HG02970 (cell line): Measurements from ENCODE around the gene CSNK1E.
"Not testable (repeated sequence)": the region's sequence is repeated elsewhere in the genome, so short reads cannot be mapped to it uniquely, and the experiment has no call there.

Experiments
- ATAC-seq: cut with Tn5 transposase; IDR thresholded peaks from one replicate; pipeline ENCODE4 v1.9.1; 2021; ENCODE audit warnings: mild to moderate bottlenecking, moderate library complexity, moderate number of reproducible peaks; ENCODE audit not compliant: unreplicated experiment, low FRiP score

The CSNK1E gene

DNA sequence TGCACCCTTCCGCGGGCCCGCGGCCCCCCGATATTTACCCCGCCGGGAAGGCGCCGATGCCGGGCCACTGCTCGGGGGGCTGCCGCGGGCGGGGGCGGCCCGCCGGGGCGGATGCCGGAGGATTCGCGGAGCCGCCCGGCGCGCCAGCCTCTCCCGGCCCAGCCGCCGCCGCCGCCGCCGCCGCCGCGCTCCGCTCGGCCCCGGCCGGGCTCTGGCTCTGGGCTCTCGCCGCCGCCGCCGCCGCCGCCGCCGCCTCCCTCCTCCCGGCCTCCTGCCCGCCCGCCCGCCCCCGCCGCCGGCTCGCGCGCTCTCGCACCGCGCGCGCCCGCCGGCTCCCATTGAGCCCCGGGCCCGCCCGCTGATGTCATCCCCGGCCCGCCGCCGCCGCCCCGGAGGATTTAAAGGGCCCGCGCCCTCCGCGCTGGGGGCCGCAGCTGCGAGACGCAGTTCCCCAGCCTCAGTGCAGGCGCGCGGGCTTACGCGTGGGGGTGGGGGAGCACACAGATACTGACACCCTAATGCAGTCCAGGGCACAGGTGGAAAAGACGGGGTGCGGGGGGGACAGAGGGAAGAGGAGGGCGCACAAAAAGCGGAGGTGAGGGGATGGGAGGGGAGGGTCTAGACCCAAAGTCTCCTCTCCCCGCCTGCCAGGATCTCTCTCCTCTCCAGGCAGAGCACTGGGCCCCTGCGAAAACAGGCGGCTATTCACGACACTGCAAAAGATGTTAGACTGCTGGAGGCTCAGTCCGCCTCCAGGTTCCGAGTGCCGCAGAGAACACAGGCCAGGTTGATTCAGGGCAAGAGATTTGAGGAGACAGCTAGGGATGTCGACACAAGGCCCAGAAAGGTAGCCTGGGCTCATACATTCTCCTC lies at the start of gene CSNK1E:
Gene CSNK1E, minus strand, starts transcription at position 312 of the 873 bp plus-strand sequence. CDS start 3,276 bp downstream, outside the sequence.
- ATAC-seq, result peak; percentile 39

- not testable (repeated sequence) for ATAC-seq
These were observed 48.6 kb upstream of the CSNK1E start for GRCh38 chr22:38365829-38366228.

DNA sequence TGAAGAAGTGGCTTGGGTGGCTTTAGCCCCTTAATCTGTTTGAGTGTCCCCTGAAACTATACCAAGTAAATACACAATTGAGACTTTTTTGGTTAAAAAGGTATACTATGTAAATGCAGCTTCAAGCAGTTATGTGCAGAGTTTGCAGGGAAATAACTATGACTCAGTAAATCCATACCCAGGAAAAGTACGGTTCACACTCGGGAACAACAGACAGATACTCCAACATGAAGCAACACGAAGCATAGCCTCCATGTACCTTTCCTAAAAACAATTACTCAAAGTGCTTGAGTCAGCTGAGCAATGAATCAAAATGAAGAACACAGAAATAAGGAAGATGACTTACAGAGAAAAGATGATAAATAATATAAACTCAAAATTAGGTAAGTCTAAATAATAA lies 47.9 kb upstream of the CSNK1E start:
- not testable (repeated sequence) for ATAC-seq

DNA sequence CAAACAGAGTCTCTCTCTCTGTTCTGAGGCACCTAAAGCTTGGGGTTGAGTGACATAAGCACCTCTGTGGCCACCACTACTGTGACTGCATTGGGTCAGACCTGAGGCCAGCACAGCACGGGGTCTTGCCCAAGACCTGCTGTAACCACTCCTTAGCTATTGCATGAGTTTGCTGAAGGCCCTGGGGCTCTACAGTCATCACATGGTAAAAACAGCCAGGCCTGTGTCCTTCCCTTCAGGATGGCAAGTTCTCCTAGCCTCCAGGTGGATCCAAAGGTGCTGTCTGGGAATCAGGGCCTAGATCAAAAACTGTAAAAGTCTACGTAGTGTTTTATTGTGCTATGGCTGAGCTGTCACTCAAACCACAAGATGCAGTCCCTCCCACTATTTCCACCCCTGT lies 43.3 kb upstream of the CSNK1E start:
- ATAC-seq, result not testable (repeated sequence)

DNA sequence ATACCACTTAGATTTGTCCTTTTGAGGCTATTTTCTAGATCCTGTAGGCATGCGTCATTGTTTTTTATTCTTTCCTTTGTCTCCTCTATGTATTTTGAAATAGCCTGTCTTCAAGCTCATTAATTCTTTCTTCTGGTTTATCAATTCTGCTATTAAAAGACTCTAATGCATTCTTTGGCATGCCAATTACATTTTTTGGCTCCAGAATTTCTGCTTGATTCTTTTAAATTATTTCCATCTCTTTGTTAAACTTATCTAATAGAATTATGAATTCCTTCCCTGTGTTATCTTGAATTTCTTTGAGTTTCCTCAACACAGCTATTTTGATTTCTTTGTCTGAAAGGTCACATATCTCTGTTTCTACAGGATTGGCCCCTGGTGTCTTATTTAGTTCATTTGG lies 42.6 kb upstream of the CSNK1E start:
- not testable (repeated sequence) for ATAC-seq

DNA sequence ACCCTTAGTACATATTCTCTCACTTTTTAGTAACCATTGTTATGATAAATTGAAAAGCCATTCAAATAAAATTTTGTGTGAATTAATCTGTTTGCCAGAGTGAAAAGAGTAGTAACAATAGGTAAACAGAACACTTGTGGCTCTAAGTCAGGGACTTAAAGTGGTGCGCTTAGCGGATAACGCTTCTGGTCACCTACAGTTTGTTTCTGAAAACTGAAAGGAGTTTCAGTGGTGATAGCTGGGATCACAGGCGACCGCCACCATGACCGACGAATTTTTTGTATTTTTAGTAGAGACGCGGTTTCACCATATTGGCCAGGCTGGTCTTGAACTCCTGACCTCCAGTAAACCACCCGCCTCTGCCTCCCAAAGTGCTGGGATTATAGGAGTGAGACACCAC lies 40.7 kb upstream of the CSNK1E start:
- ATAC-seq, result not testable (repeated sequence)

- no peak for ATAC-seq
These were observed 38.0 kb upstream of the CSNK1E start for GRCh38 chr22:38355275-38355674.

GRCh38 chr22:38353701-38354100 lies 36.5 kb upstream of the CSNK1E start:
- ATAC-seq, result no peak

DNA sequence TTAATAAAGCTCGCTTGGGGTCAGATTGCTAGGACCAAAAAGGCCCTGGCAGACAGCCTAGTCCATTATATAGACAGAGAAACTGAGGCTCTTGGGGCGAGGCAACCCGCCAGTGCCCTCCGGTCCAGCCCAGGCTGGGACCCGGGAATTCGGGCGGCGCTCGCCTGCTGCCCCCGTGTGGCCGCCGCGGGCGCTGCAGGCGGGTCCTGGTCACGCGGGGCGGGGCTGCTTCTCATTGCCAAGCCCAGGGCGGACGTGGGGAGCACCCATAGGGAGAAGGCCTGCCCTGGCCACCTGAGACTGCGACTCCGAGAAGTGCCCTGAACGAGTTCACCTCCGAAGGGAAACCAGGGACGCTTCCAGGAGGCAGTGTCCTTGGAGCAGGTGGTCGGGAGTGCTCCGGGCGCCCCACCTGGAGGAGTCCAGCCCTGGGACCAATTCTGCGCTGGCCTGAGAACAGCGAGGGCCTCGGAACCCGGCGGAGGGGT lies 36.0 kb upstream of the CSNK1E start:
- no peak for ATAC-seq

- no peak for ATAC-seq
These were observed 35.2 kb upstream of the CSNK1E start for GRCh38 chr22:38352436-38352835.

- no peak for ATAC-seq
These were observed 33.5 kb upstream of the CSNK1E start for GRCh38 chr22:38350444-38351359.

DNA sequence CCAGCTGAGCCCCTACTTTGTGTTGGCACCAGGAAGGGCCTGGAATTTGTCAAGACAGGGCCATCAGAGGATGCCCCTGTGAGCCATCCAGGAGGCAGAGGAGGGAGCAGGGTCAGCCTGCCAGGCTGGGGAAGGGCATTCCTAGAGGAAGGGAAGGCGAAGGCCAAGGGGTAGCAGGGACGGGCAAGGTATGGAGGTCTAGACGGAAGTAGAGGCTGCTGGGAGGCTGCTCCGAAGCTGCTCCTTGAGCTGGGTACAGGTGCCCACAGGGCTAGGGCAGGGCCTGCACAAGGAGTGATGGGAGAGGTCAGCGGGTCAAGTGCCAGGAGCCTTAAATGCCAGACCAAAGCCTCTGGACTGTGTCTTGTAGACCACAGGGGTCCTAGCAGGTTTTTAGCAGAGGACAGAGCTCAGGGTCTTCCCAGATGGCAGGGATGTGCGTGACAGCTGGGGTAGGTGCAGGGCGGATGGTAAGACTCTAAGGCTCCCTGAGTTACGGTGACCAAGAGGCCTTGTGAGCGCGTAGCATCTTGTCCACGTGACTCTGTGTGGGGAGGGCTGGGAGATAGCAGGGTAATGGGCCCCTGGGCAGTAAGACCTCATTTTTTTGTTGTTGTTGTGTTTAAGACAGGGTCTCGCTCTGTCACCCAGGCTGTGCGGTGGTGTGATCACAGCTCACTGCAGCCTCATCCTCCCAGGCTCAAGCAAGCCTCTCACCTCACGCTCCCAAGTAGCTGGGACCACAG lies 31.7 kb upstream of the CSNK1E start:
- ATAC-seq, result no peak

DNA sequence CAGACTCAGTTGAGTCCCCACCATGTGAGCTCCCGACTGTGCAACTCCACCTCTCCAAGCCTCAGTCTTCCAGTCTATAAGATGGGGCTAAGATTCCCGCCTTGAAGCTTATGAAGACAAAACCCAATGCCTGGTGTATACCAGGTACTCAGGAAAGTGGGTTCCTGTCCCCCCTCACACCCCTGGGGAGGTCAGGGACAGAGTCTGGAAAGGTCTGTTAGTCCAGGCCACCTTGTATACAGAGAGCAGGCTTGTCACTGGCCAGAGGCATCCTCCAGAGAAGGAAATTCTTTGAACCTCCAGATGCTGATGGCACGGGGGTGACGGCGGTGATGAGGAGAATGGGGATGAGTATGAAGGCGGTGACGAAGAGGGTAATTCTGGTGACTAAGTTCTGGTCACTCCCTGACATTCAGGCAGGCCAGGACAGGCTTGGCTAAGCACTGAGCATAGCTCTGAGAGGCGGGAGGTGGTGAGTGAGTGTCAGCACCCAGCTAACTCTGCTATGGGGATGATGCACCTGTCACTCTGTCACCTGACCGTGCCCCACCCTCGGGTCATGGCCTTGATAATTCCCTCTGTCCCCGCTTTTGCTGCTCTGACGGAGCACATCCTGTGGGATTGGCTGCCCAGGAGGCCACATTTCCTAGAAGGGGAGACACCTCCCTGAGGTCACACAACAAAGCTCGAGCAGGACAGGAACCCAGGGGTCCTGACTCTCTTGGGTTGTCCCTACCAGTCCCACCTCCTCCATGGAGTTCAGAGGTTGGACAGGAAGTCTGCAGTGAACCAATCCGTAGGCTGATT lies 30.9 kb upstream of the CSNK1E start:
- ATAC-seq, result no peak

- ATAC-seq, result no peak
These were observed 30.1 kb upstream of the CSNK1E start for GRCh38 chr22:38347181-38347943.

DNA sequence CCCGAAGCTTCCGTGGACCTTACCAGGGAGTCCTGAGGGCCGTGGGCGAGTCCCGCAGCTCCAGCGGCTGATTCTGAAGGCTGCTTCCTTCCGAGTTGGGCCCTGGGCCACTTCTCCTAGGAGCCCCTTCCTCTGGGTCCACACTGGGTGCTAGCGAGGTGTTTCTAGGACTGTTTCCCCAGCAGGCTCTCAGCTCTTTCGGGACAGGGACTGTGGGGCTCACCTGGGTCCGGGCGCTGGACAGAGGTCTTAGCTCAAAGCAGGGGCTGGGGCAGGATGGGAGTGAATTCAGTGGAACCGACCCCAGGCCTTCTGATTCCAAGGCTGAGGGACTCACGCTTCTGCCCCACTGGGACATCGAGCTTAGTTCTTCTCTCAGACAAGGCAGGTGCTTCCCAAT lies 29.3 kb upstream of the CSNK1E start:
- no peak for ATAC-seq

DNA sequence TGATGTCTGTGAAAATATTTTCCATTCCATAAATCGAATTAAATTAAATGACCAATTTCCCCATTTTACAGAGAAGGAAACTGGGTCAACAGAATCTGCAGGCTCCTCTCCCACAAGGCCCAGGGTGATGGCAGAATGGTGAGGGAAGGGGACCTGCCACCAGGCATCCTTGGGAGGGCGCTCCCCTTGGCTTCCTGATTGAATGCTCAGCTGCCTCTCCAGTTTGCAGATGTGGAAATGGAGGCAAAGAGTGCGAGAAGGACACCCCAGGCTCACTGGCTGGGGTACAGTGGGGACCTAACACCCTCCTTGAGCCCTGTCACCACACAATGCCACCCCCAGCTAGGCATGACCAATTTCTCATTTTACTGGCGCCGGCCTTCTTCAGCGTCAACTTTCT lies 28.5 kb upstream of the CSNK1E start:
- ATAC-seq, result no peak

GRCh38 chr22:38339893-38340292 lies 22.7 kb upstream of the CSNK1E start:
- not testable (repeated sequence) for ATAC-seq

DNA sequence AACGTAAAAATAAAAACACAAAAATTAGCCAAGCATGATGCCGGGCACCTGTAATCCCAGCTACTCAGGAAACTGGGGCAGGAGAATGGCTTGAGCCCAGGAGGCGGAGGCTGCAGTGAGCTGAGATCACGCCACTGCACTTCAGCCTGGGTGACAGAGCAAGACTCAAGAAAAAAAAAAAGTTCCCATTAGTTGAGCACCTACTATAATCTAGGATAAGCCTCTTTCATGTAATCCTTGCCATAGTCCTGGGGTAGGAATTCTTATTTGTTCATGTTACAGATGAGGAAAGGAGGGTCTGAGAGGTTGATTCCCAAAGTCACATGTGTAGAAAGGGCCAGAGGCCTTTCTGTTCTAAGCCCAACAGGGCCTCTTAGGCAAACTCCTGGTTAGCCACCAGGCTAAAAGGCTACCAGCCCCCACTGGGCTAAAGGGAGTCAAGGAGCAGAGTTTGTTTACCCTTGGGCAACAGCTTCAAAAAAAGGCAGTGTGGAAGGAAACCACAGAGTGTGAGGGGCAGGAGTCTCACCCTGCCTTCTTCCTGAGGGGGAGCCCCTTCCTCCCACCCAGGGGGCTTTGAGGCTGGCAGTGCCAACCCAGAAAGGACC lies 21.6 kb upstream of the CSNK1E start:
- no peak for ATAC-seq
